Chondrocyte (in vitro differentiated cells): ENCODE data around the gene SDK2. TPM values are rescaled to one million over a fixed set of nuclear protein-coding genes. Genes with fewer than 3 reads are reported as not detected.

Source experiments
- DNase-seq: peaks from one replicate; pipeline ENCODE4 v3.0.0; 2021; ENCODE audit warnings: mixed read lengths, low spot score
- H3K27ac Mint-ChIP-seq: one replicate; pipeline ENCODE4 v1.8.0; 2021; ENCODE audit warnings: mild to moderate bottlenecking, moderate library complexity, mixed read lengths; ENCODE audit not compliant: unreplicated experiment
- H3K27me3 Mint-ChIP-seq: 2 replicates; pipeline ENCODE4 v1.8.0; 2021; ENCODE audit warnings: low read depth, mixed read lengths
- H3K36me3 Mint-ChIP-seq: 2 replicates; pipeline ENCODE4 v1.8.0; 2021; ENCODE audit warnings: low read depth, mixed read lengths
- H3K4me1 Mint-ChIP-seq: 2 replicates; pipeline ENCODE4 v1.8.0; 2021; ENCODE audit warnings: low read depth, mild to moderate bottlenecking, mixed read lengths
- H3K4me3 Mint-ChIP-seq: one replicate; pipeline ENCODE4 v1.8.0; 2021; ENCODE audit warnings: mild to moderate bottlenecking, moderate library complexity, mixed read lengths; ENCODE audit not compliant: unreplicated experiment
- H3K9me3 Mint-ChIP-seq: 2 replicates; pipeline ENCODE4 v1.8.0; 2021; ENCODE audit warnings: low read depth, mixed read lengths
- total RNA-seq: library from RNA; stranded (reverse); gene quantifications from 3 replicates; pipeline ENCODE4 v1.2.1, GENCODE V29; 2021
- TF ChIP-seq, protein P1 (sequence below): fragments of 200-600 bp; sonication (generic); IDR thresholded peaks from 2 replicates; pipeline ENCODE4 v1.5.0; 2021; ENCODE audit warnings: antibody characterized with exemption, mild to moderate bottlenecking, moderate library complexity

Gene SDK2
- total RNA-seq, 1 donor from 2014 or later = 15.8 TPM

DNA sequence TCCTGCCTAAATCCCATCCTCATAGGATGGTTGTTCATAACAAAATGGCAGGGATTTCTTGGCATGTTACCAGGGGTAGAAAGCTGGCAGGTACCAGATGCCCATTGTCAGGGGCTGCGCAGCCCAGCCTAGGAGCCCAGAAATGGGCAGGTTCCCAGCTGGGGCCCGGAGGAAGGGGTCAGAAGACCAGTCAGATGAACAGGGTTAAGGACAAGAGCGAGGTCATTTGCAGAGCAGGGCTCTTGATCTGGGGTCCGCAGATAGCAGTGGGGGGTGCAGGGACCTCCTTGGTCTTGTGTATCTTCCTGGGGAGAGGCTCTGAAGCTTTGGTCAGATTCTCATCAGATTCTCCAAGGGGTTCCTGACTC is 280.1 kb downstream of the SDK2 start:
- TF ChIP-seq, protein P1, sequence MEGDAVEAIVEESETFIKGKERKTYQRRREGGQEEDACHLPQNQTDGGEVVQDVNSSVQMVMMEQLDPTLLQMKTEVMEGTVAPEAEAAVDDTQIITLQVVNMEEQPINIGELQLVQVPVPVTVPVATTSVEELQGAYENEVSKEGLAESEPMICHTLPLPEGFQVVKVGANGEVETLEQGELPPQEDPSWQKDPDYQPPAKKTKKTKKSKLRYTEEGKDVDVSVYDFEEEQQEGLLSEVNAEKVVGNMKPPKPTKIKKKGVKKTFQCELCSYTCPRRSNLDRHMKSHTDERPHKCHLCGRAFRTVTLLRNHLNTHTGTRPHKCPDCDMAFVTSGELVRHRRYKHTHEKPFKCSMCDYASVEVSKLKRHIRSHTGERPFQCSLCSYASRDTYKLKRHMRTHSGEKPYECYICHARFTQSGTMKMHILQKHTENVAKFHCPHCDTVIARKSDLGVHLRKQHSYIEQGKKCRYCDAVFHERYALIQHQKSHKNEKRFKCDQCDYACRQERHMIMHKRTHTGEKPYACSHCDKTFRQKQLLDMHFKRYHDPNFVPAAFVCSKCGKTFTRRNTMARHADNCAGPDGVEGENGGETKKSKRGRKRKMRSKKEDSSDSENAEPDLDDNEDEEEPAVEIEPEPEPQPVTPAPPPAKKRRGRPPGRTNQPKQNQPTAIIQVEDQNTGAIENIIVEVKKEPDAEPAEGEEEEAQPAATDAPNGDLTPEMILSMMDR = no peak
- H3K36me3 Mint-ChIP-seq = peaks cover 5% of the 10 kb centered on the region
- H3K4me1 Mint-ChIP-seq = no peaks in the 10 kb centered on the region
- no peak overlapping the region for H3K4me3 Mint-ChIP-seq
- H3K9me3 Mint-ChIP-seq = no peaks in the 10 kb centered on the region
- H3K27ac Mint-ChIP-seq = no peak overlapping the region
- H3K27me3 Mint-ChIP-seq = no peaks in the 10 kb centered on the region
- DNase-seq = no peak

DNA sequence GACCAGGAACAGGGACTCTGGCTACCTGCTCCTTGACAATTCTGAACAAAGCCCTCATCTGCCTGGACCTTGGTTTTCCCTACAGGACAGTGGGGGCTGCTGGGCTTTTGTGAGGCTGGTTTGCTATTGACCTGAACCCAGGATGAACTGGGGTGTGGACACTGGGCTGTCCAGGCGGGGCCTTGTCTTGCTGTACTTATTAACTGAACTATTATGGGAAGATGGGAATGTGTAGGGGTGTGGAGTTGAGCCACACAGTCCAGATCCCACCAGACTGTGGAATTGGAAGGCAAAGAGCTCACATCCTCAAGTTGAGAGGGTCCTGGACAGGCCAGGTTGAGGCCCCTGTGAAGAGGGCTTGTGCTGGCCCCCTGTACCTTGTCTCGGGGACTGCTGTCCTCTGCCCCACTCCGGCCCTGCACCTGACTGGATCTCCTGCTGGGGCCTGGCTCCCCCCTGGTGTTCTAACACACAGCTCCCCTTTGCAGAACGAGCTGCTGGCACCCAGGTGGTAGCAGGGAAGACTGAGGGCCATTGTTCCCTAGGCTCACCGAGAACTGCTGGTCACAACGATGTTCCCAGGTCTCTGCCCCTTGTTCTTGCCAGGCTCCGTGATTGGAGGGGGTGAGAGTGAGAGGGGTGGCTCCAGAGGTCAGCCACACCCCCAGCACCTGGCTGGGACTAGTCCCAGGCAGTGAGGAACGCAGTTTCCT is 280.6 kb downstream of the SDK2 start:
- H3K36me3 Mint-ChIP-seq = peaks cover 5% of the 10 kb centered on the region
- H3K4me1 Mint-ChIP-seq = no peaks in the 10 kb centered on the region

DNA sequence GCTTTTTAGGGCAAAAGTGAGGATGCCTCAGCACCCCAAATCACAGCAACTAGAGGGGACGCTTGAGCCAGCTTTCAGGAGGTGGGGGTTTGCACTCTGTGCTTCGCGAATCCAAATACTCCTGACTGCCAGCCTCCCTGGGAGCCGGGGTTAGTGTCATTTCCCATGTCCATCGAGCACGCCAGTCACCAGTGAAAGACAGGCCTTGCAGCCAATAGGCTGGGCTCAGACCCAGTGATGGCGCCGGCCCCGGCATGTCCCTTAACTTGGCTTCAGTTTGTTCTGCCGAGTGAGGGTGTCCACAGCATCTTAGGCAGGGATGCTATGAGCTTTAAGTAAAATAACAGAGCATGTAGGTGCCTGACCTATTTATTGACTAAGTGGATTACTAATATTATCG is 281.5 kb downstream of the SDK2 start:
- Mint-ChIP-seq H3K36me3 (peaks cover 3% of the 10 kb centered on the region), H3K4me3 (no peak overlapping the region), H3K27me3 (no peaks in the 10 kb centered on the region), H3K27ac (no peak overlapping the region), H3K4me1 (no peaks in the 10 kb centered on the region), H3K9me3 (no peaks in the 10 kb centered on the region)
- no peak for DNase-seq
- TF ChIP-seq, protein P1 = no peak

More for the DNA sequence above, 280.6 kb downstream of the SDK2 start:
- Mint-ChIP-seq H3K27ac (no peak overlapping the region), H3K27me3 (no peaks in the 10 kb centered on the region), H3K9me3 (no peaks in the 10 kb centered on the region), H3K4me3 (no peak overlapping the region)
- no peak for DNase-seq
- TF ChIP-seq, protein P1 = no peak

DNA sequence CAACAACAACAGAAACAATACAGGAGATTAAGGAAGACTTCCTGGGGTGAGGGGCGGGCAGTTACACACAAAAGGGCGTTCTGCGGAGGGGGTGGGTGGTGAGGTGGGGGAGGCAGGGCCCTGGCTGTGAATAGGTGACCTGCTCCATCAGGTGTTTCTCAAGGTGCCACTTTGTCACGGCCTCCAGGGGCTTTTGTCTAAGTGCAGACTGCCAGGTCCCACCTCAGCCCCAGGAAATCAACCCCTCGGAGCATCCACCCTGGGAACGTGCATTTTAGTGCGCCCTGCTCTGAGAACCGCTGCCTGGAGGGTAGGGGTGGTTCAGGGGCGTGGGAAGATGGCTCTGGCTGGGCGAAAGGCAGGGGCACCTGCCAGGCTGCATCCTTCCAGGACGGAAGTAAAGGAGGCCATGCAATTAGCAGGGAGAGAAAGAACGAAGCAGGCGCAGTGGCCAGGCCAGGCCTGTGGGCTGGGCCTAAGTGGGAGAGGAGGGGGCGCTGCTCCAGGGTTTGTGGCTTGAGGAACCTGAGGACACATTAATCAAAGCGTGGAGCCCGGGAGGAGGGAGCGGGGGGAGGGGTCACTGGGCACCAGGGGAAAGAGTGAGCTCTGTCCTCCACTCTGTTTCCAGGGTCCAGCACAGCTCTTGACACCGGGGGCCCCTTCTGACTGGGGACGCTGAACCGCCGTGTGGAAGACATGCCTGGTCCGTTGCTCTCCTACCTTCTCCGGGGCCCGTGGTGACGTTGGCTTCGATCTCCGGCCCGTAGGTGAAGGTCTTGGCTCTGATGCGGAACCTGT is 283.1 kb downstream of the SDK2 start:
- Mint-ChIP-seq H3K27ac (no peak overlapping the region), H3K4me3 (no peak overlapping the region), H3K9me3 (no peaks in the 10 kb centered on the region), H3K4me1 (no peaks in the 10 kb centered on the region), H3K36me3 (peaks cover 2% of the 10 kb centered on the region), H3K27me3 (no peaks in the 10 kb centered on the region)
- TF ChIP-seq, protein P1 = no peak
- no peak for DNase-seq

DNA sequence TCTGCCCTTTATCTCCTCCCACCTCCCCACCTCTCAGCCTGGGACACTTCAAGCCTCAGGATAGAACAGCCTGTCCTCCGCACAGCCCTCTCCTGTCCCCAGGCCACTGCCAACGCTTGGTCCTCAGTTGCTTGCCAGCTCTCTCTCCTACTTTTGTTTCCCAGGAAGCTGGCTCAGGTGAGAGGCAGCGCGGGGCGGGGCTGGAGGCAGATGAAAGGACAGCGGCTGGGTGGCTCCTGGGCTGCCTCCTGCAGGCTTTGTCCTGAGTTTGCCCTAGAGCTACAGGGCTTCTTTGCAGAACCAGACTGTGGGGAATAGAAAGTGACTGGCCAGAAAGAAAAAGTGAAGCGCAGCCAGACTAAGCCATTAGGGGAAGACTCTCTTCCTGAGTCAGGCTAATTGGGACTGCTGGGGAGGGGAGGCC is 284.2 kb downstream of the SDK2 start:
- Mint-ChIP-seq H3K9me3 (no peaks in the 10 kb centered on the region), H3K27ac (no peak overlapping the region), H3K4me3 (no peak overlapping the region), H3K36me3 (peaks cover 2% of the 10 kb centered on the region), H3K4me1 (no peaks in the 10 kb centered on the region), H3K27me3 (no peaks in the 10 kb centered on the region)
- TF ChIP-seq, protein P1 = no peak
- DNase-seq = no peak
